Activated gamma-delta T cell (primary cell): Measurements from ENCODE around the gene SLC1A4.
A peak's percentile ranks its signal among the peaks of the same experiment; 100 is the strongest.

ENCODE experiments used
- DNase-seq: peaks from one replicate; lab custom pipeline; 2025; lab: John Stamatoyannopoulos, UW

The SLC1A4 gene

DNA sequence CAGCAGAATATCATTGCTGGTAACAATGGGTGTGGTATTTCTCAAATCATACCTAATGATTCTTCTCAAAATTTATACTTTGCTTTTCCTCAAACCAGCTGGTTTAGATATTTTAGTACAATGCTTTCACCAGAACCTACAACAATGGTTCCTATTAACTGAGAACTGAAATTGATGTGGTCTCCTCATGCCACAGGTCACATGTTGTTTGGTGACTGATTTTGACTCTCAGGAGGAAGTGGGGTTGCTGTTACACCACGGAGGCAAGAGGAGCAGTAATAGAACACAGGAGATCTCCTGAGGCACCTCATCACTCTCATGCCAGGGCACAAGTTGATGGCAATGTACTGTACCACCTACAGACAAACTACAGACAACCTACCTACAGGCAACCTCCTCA, 64.0 kb downstream of the SLC1A4 start:
- DNase-seq: no peak

GRCh38 chr2:65054749-65055421, 65.7 kb downstream of the SLC1A4 start:
- DNase-seq: no peak

GRCh38 chr2:65055422-65056214, 66.4 kb downstream of the SLC1A4 start:
- peak; percentile 60 for DNase-seq

DNA sequence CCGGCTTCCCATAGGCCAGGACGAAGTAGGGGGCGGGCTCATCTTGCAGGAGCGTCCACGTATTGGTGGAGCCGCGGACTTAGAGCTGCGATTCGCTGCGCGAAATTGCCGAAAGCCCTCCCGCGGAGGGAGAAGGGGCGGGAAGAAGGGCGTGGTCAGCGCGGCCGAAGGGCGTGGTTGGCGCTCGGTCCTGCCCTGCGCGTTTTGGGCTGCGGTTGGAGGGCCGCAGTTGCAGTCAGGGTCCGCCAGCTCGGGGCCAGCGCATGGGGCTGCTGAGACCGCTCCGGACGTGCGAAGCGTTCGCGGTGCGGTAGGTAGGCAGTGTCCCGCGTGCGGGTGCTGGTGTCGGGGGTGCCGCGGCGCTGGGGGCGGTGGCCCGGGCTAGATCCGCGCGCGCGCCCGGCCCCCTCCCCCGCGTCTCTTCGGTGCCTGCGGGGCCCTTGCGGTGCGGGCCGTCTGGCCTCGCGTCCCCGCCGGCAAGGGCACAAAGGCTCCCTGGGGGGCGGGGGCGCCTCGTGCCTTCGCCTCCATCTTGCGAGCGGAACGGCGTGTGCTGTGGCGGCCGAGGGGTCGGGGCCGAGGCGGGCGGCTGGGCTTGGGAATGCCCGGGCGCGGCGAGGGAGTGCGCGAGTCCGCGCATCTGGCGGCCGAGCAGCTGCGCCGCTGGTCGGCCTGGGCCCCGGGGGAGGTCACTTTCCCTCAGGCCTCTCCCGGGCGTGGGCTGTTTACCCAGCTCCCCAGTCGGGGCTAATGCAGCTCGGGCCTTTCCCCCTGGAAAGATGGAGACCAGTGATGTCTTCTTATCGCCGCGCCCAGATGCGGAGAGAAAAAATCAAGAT, 67.2 kb downstream of the SLC1A4 start, which contains the start of gene CEP68:
CEP68 (plus strand) TSS at position 202 of the 839 bp plus-strand sequence. CDS start 13,029 bp downstream, outside the sequence.
- DNase-seq: peak; percentile 81

DNA sequence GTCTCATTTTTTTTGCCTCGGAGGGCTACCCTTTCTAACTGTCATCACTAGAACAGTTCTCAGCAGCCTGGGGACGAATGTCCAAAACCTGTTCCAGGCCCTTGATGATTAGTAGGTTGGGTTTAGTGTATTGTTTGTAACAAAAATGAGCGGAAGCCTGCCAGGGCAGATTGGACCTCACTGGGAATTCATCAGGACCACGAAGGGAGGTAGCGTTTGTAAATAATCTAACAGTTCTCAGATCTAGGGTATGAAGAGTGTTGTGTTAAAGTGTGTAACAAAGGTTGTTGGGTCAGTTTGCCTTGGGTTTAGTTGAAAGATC, 67.8 kb downstream of the SLC1A4 start:
- no peak for DNase-seq

DNA sequence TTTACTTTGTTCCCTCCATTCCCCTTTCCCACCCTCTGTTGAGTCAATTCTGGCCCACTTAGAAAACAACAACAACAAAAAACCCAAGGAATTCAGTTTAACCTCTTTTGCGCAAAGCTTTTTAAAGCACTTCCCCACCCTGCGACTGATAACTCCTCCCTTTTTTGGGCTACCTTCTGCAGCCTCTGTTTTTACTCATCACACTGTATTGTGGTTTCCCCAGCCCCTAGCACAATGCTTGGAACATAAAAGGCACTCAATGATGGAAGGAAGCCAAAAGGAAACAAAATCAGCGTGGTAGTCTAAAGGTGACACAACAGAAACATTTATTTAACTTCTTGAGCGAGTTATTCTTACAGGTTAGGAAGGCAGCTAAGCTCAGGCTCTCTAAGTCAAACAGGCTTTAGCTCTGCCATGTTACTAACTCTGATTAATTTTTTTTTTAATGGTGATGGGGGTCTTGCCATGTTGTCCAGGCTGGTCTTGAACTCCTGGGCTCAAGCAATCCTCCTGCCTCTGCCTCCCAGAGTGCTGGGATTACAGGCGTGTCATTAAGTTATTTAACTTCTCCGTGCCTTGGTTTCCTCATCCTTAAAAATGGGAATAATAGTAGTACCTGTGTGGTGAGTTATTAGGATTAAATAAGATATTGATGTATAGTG, 68.3 kb downstream of the SLC1A4 start:
- no peak for DNase-seq

GRCh38 chr2:65059071-65059470, 69.9 kb downstream of the SLC1A4 start:
- no peak for DNase-seq

GRCh38 chr2:65061146-65061909, 72.1 kb downstream of the SLC1A4 start:
- DNase-seq: no peak

GRCh38 chr2:65061910-65062339, 72.7 kb downstream of the SLC1A4 start:
- no peak for DNase-seq

- DNase-seq: no peak
Observed at GRCh38 chr2:65062843-65063825, 73.9 kb downstream of the SLC1A4 start.

GRCh38 chr2:65064728-65065552, 75.7 kb downstream of the SLC1A4 start:
- no peak for DNase-seq

DNA sequence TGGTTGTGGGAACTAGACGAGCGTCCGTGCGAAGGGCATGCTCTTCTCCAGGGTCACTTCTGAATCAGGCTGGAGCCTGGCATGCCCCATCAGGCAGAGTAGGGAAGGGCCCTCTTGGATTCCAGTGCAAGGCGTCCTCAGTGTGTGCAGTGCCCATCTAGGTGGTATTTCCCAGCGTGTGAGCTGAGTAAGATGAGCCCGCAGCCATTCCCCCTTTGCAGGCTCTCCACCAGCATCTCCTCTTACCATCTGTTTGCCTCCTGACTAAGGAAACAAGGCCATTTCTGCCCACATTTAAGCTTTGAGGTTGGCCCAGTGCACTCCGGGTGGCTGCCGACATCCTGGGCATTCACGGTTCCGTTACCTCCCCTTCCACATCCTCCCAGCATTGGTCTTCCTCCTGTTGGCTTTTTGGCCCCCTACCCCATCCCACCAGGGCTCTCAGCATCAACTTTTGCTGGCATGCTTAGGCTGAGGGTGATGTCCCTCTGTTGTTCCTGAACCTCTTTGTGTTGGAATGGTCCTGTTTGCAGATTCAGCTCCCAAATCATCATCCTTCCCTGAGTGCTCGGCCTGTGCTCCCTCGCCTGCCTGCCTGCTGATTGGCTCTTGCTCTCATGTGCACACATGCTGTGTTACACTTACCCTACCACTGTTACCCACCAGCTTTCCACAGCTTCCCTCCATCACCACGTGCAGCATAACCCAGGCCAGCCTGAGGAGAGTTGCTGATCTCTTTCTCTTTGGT, 78.8 kb downstream of the SLC1A4 start:
- no peak for DNase-seq

DNA sequence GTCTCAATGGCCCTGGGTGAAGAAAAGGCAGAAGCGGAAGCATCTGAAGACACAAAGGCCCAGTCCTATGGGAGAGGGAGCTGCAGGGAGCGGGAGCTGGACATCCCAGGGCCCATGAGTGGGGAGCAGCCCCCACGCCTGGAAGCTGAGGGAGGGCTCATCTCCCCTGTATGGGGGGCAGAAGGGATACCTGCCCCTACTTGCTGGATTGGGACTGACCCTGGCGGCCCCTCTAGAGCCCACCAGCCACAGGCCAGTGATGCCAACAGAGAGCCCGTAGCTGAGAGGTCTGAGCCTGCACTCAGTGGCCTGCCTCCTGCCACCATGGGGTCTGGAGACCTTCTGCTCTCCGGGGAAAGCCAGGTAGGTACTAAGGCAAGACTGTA, 80.2 kb downstream of the SLC1A4 start:
- DNase-seq: no peak

- no peak for DNase-seq
Observed at GRCh38 chr2:65070172-65070830, 81.1 kb downstream of the SLC1A4 start.

DNA sequence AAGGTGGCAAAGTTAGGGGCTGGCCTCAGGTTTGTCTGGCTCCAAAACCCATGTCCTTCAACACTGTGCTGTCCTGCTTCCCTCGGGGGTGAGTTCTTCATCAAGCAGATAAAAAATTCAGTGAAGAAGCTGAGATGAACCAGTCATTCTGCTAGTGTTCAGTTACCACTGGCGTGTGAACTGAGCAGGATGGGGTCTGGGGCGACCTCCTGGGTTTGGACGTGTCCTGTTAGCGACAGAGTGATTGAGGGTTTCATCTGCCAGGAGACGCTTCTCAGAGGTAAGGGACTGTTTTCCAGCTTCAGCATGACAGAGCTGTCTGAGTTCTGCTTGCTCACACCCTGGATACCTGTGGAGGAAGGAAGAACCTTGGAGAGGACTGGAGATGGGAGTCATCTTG, 81.7 kb downstream of the SLC1A4 start:
- no peak for DNase-seq

- no peak for DNase-seq
Observed at GRCh38 chr2:65071499-65072180, 82.4 kb downstream of the SLC1A4 start.
